Measurements from ENCODE around the gene PTER.

Gene PTER

GRCh38 chr10:16442914-16443313, 6.1 kb downstream of the PTER start:
- Mint-ChIP-seq H3K27me3 (no peaks in the 10 kb centered on the region), H3K36me3 (peaks cover 25% of the 10 kb centered on the region), H3K4me3 (no peak overlapping the region), H3K4me1 (ENCODE audit: low read depth) (peaks cover 44% of the 10 kb centered on the region), H3K27ac (no peak overlapping the region), H3K9me3 (ENCODE audit: low read depth) (no peaks in the 10 kb centered on the region)

- no peaks in the 10 kb centered on the region for H3K27me3 Mint-ChIP-seq
- peaks cover 24% of the 10 kb centered on the region for H3K4me1 Mint-ChIP-seq (ENCODE audit: low read depth)
- H3K36me3 Mint-ChIP-seq: peaks cover 25% of the 10 kb centered on the region
Measured at GRCh38 chr10:16445770-16446469, 9.1 kb downstream of the PTER start.

GRCh38 chr10:16449454-16449853, 12.6 kb downstream of the PTER start:
- no peak overlapping the region for H3K27ac Mint-ChIP-seq
- no peaks in the 10 kb centered on the region for H3K9me3 Mint-ChIP-seq (ENCODE audit: low read depth)
- H3K4me1 Mint-ChIP-seq (ENCODE audit: low read depth): peaks cover 8% of the 10 kb centered on the region
- peaks cover 14% of the 10 kb centered on the region for H3K36me3 Mint-ChIP-seq
- H3K4me3 Mint-ChIP-seq: no peak overlapping the region
- no peaks in the 10 kb centered on the region for H3K27me3 Mint-ChIP-seq

More at GRCh38 chr10:16445770-16446469, 9.1 kb downstream of the PTER start:
- H3K4me3 Mint-ChIP-seq: no peak overlapping the region
- no peaks in the 10 kb centered on the region for H3K9me3 Mint-ChIP-seq (ENCODE audit: low read depth)
- no peak overlapping the region for H3K27ac Mint-ChIP-seq

- Mint-ChIP-seq H3K27ac (no peak overlapping the region), H3K4me1 (ENCODE audit: low read depth) (peaks cover 11% of the 10 kb centered on the region), H3K4me3 (no peak overlapping the region), H3K27me3 (no peaks in the 10 kb centered on the region), H3K36me3 (peaks cover 7% of the 10 kb centered on the region), H3K9me3 (ENCODE audit: low read depth) (no peaks in the 10 kb centered on the region)
Measured at GRCh38 chr10:16458166-16458955, 21.6 kb downstream of the PTER start.

GRCh38 chr10:16459423-16459939, 22.7 kb downstream of the PTER start:
- no peak overlapping the region for H3K4me3 Mint-ChIP-seq
- H3K27ac Mint-ChIP-seq: no peak overlapping the region
- H3K27me3 Mint-ChIP-seq: no peaks in the 10 kb centered on the region
- H3K9me3 Mint-ChIP-seq (ENCODE audit: low read depth): no peaks in the 10 kb centered on the region
- peaks cover 11% of the 10 kb centered on the region for H3K4me1 Mint-ChIP-seq (ENCODE audit: low read depth)
- peaks cover 15% of the 10 kb centered on the region for H3K36me3 Mint-ChIP-seq

GRCh38 chr10:16466001-16466400, 29.2 kb downstream of the PTER start:
- Mint-ChIP-seq H3K4me1 (ENCODE audit: low read depth) (peaks cover 15% of the 10 kb centered on the region), H3K27ac (no peak overlapping the region), H3K4me3 (no peak overlapping the region), H3K27me3 (no peaks in the 10 kb centered on the region), H3K9me3 (ENCODE audit: low read depth) (no peaks in the 10 kb centered on the region), H3K36me3 (peaks cover 21% of the 10 kb centered on the region)

GRCh38 chr10:16470747-16471146, 33.9 kb downstream of the PTER start:
- Mint-ChIP-seq H3K27me3 (no peaks in the 10 kb centered on the region), H3K4me3 (no peak overlapping the region), H3K27ac (peak overlapping the region; percentile 43), H3K9me3 (ENCODE audit: low read depth) (no peaks in the 10 kb centered on the region), H3K36me3 (peaks cover 12% of the 10 kb centered on the region), H3K4me1 (ENCODE audit: low read depth) (peaks cover 16% of the 10 kb centered on the region)

GRCh38 chr10:16472828-16473227, 36.0 kb downstream of the PTER start:
- no peaks in the 10 kb centered on the region for H3K27me3 Mint-ChIP-seq
- H3K36me3 Mint-ChIP-seq: peaks cover 10% of the 10 kb centered on the region
- no peak overlapping the region for H3K4me3 Mint-ChIP-seq
- H3K9me3 Mint-ChIP-seq (ENCODE audit: low read depth): no peaks in the 10 kb centered on the region
- no peak overlapping the region for H3K27ac Mint-ChIP-seq
- peaks cover 12% of the 10 kb centered on the region for H3K4me1 Mint-ChIP-seq (ENCODE audit: low read depth)

GRCh38 chr10:16477757-16478156, 40.9 kb downstream of the PTER start:
- Mint-ChIP-seq H3K27me3 (no peaks in the 10 kb centered on the region), H3K4me1 (ENCODE audit: low read depth) (no peaks in the 10 kb centered on the region), H3K9me3 (ENCODE audit: low read depth) (no peaks in the 10 kb centered on the region), H3K36me3 (peaks cover 12% of the 10 kb centered on the region), H3K27ac (no peak overlapping the region), H3K4me3 (no peak overlapping the region)

- Mint-ChIP-seq H3K27me3 (no peaks in the 10 kb centered on the region), H3K4me1 (ENCODE audit: low read depth) (no peaks in the 10 kb centered on the region), H3K4me3 (no peak overlapping the region), H3K27ac (no peak overlapping the region), H3K9me3 (ENCODE audit: low read depth) (no peaks in the 10 kb centered on the region), H3K36me3 (peaks cover 12% of the 10 kb centered on the region)
Measured at GRCh38 chr10:16478801-16479200, 42.0 kb downstream of the PTER start.

- Mint-ChIP-seq H3K4me3 (no peak overlapping the region), H3K27ac (no peak overlapping the region), H3K36me3 (peaks cover 17% of the 10 kb centered on the region), H3K27me3 (no peaks in the 10 kb centered on the region), H3K4me1 (ENCODE audit: low read depth) (peaks cover 1% of the 10 kb centered on the region), H3K9me3 (ENCODE audit: low read depth) (no peaks in the 10 kb centered on the region)
Measured at GRCh38 chr10:16481052-16481728, 44.4 kb downstream of the PTER start.

GRCh38 chr10:16483241-16483917, 46.6 kb downstream of the PTER start:
- Mint-ChIP-seq H3K9me3 (ENCODE audit: low read depth) (no peaks in the 10 kb centered on the region), H3K4me1 (ENCODE audit: low read depth) (peaks cover 1% of the 10 kb centered on the region), H3K27ac (no peak overlapping the region), H3K4me3 (no peak overlapping the region), H3K36me3 (peaks cover 25% of the 10 kb centered on the region), H3K27me3 (no peaks in the 10 kb centered on the region)

GRCh38 chr10:16490511-16490910, 53.7 kb downstream of the PTER start:
- Mint-ChIP-seq H3K27ac (no peak overlapping the region), H3K4me3 (no peak overlapping the region), H3K36me3 (peaks cover 21% of the 10 kb centered on the region), H3K4me1 (ENCODE audit: low read depth) (no peaks in the 10 kb centered on the region), H3K9me3 (ENCODE audit: low read depth) (no peaks in the 10 kb centered on the region), H3K27me3 (no peaks in the 10 kb centered on the region)

GRCh38 chr10:16491933-16492332, 55.1 kb downstream of the PTER start:
- no peaks in the 10 kb centered on the region for H3K27me3 Mint-ChIP-seq
- H3K9me3 Mint-ChIP-seq (ENCODE audit: low read depth): no peaks in the 10 kb centered on the region
- no peaks in the 10 kb centered on the region for H3K4me1 Mint-ChIP-seq (ENCODE audit: low read depth)
- no peak overlapping the region for H3K27ac Mint-ChIP-seq
- H3K36me3 Mint-ChIP-seq: peaks cover 24% of the 10 kb centered on the region
- H3K4me3 Mint-ChIP-seq: no peak overlapping the region

Data from activated naive CD8-positive, alpha-beta T cell (primary cell).